ENCODE results near the gene DAB2. TPM values are rescaled to one million over a fixed set of nuclear protein-coding genes. Genes with fewer than 3 reads are reported as not detected.

The DAB2 gene
- total RNA-seq, 1 donor = 217 TPM

DNA sequence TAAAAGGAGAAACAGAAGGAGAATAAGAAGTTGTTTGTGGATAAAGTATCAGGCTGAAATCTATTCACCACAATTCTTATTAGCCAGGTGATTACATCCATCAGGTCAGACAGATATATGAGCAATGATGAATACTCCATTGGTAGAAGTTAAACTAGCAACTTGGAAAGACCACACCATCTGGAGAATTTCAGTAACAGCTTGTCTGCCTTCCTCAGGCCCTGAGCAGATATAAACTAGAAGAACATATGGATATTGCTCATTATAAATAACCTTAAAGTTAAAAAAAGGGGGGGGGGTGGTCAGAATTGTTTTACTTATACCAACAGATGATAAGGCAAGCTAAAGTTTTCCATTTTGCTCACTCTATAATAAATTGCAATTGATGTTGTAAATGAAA lies 10.4 kb downstream of the DAB2 start:
- peak; percentile 1 for DNase-seq (ENCODE audit: low read depth)
- TF ChIP-seq, protein P1, sequence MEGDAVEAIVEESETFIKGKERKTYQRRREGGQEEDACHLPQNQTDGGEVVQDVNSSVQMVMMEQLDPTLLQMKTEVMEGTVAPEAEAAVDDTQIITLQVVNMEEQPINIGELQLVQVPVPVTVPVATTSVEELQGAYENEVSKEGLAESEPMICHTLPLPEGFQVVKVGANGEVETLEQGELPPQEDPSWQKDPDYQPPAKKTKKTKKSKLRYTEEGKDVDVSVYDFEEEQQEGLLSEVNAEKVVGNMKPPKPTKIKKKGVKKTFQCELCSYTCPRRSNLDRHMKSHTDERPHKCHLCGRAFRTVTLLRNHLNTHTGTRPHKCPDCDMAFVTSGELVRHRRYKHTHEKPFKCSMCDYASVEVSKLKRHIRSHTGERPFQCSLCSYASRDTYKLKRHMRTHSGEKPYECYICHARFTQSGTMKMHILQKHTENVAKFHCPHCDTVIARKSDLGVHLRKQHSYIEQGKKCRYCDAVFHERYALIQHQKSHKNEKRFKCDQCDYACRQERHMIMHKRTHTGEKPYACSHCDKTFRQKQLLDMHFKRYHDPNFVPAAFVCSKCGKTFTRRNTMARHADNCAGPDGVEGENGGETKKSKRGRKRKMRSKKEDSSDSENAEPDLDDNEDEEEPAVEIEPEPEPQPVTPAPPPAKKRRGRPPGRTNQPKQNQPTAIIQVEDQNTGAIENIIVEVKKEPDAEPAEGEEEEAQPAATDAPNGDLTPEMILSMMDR (IDR thresholded peaks at IDR 0.05; ENCODE audit: insufficient read depth, low read length) = no peak
- no peak overlapping the region for H3K4me3 ChIP-seq (ENCODE audit: low read depth, low read length)

DNA sequence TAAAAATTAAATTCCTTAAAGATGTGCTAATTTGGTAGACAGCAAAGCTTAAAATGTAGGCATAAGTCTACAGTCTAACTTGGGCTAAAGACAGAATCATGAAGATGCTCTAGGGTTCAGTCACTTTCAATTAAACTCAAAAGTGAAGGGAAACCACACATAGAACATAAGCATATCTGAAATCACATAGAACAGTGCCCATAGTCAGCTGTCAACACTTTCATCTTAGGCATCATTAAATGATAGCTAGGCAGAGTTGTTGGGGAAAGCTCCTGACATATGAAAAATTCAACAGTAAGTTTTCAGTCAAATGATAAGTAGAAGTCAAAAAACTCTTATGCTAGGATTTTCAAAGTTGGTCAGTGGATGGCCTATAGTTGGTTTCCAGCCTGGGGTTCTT lies 11.0 kb downstream of the DAB2 start:
- TF ChIP-seq, protein P1 (IDR thresholded peaks at IDR 0.05; ENCODE audit: insufficient read depth, low read length) = no peak
- peak; percentile 0 for DNase-seq (ENCODE audit: low read depth)
- H3K4me3 ChIP-seq (ENCODE audit: low read depth, low read length) = no peak overlapping the region

GRCh38 chr5:39412721-39413394 lies 11.9 kb downstream of the DAB2 start:
- TF ChIP-seq, protein P1 (IDR thresholded peaks at IDR 0.05; ENCODE audit: insufficient read depth, low read length) = no peak
- DNase-seq (ENCODE audit: low read depth) = peak; percentile 3
- no peak overlapping the region for H3K4me3 ChIP-seq (ENCODE audit: low read depth, low read length)

DNA sequence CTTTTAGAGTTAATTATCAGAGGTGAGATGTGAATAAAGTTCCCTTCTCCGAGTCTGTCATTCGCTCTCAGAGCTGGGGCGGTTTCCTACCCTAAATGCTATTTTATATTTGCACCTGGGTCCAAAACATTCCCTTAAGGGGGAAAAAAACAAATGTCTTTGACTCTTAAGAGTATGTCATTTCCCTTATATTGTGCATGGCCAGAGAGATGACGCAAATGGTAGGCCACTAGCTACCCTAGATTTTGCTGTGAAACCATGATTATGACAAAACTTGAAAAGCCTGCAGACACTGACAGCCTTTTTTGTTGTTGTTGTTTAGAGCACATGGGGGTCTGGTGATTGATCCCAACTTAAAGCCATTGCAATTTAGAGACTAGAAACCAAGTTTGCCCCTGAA lies 12.8 kb downstream of the DAB2 start:
- H3K4me3 ChIP-seq (ENCODE audit: low read depth, low read length) = no peak overlapping the region
- TF ChIP-seq, protein P1 (IDR thresholded peaks at IDR 0.05; ENCODE audit: insufficient read depth, low read length) = no peak
- no peak for DNase-seq (ENCODE audit: low read depth)

- H3K4me3 ChIP-seq (ENCODE audit: low read depth, low read length) = no peak overlapping the region
- peak; percentile 73 for DNase-seq (ENCODE audit: low read depth)
- TF ChIP-seq, protein P1 (IDR thresholded peaks at IDR 0.05; ENCODE audit: insufficient read depth, low read length) = no peak
Observed at GRCh38 chr5:39411061-39411460, 13.7 kb downstream of the DAB2 start.

- no peak for DNase-seq (ENCODE audit: low read depth)
- TF ChIP-seq, protein P1 (IDR thresholded peaks at IDR 0.05; ENCODE audit: insufficient read depth, low read length) = no peak
- H3K4me3 ChIP-seq (ENCODE audit: low read depth, low read length) = no peak overlapping the region
Observed at GRCh38 chr5:39409033-39409432, 15.7 kb downstream of the DAB2 start.
